Middle frontal gyrus (tissue), 1 donor: Measurements from ENCODE around the gene HERPUD1.
"Not testable (repeated sequence)": the region's sequence is repeated elsewhere in the genome, so short reads cannot be mapped to it uniquely, and the experiment has no call there.

Source experiments
- DNase-seq: peaks from one replicate; pipeline ENCODE4 v3.0.0-alpha.2; 2015; ENCODE audit warnings: low spot score; ENCODE audit errors: extremely low spot score

HERPUD1 gene

GRCh38 chr16:56931892-56932720 is at the start of gene HERPUD1:
TSS of gene HERPUD1 (plus strand) at chr16:56932142. CDS start at chr16:56932245, 103 bp downstream.
- peak; percentile 99 for DNase-seq

GRCh38 chr16:56883586-56883985 is 48.4 kb upstream of the HERPUD1 start:
- DNase-seq = no peak

GRCh38 chr16:56884026-56884582 is 47.8 kb upstream of the HERPUD1 start:
- DNase-seq = no peak

- DNase-seq = not testable (repeated sequence)
These were observed 47.0 kb upstream of the HERPUD1 start for GRCh38 chr16:56884929-56885328.

GRCh38 chr16:56885446-56886162 is 46.3 kb upstream of the HERPUD1 start:
- DNase-seq = no peak

- DNase-seq = no peak
These were observed 45.6 kb upstream of the HERPUD1 start for GRCh38 chr16:56886296-56886695.

GRCh38 chr16:56886826-56887225 is 45.1 kb upstream of the HERPUD1 start:
- no peak for DNase-seq

- DNase-seq = no peak
These were observed 43.1 kb upstream of the HERPUD1 start for GRCh38 chr16:56888806-56889205.

- no peak for DNase-seq
These were observed 42.7 kb upstream of the HERPUD1 start for GRCh38 chr16:56889206-56889605.

GRCh38 chr16:56891685-56892084 is 40.3 kb upstream of the HERPUD1 start:
- no peak for DNase-seq

- DNase-seq = no peak
These were observed 39.2 kb upstream of the HERPUD1 start for GRCh38 chr16:56892705-56893104.

- DNase-seq = no peak
These were observed 37.5 kb upstream of the HERPUD1 start for GRCh38 chr16:56894331-56894917.

- no peak for DNase-seq
These were observed 36.1 kb upstream of the HERPUD1 start for GRCh38 chr16:56895813-56896212.

- DNase-seq = no peak
These were observed 35.7 kb upstream of the HERPUD1 start for GRCh38 chr16:56896244-56896643.

GRCh38 chr16:56897026-56897799 is 34.7 kb upstream of the HERPUD1 start:
- DNase-seq = no peak

GRCh38 chr16:56898847-56899246 is 33.1 kb upstream of the HERPUD1 start:
- no peak for DNase-seq

GRCh38 chr16:56903866-56904265 is 28.1 kb upstream of the HERPUD1 start:
- DNase-seq = no peak

- no peak for DNase-seq
These were observed 24.5 kb upstream of the HERPUD1 start for GRCh38 chr16:56907401-56907800.

- DNase-seq = no peak
These were observed 22.4 kb upstream of the HERPUD1 start for GRCh38 chr16:56909527-56909979.

- no peak for DNase-seq
These were observed 21.8 kb upstream of the HERPUD1 start for GRCh38 chr16:56910112-56910511.
